Natural killer cell (primary cell): ENCODE results near the gene PCBD1. TPM values are rescaled to one million over a fixed set of nuclear protein-coding genes. Genes with fewer than 3 reads are reported as not detected.

Experiments
- ATAC-seq, 3 donors: fragments of 150-1000 bp in 2 of 3; fragments of 200-7000 bp in 1 of 3; cut with Tn5 transposase; 1 replicate in 1 of 3; 2 replicates in 2 of 3; pipeline ENCODE4 v1.10.0; 2021; ENCODE audit warnings: mild to moderate bottlenecking in 2 of 3, moderate library complexity in 2 of 3
- DNase-seq, 2 donors: peaks; one replicate each; pipeline versions ENCODE4 v3.0.0 to v3.0.0-alpha.2; 2013 to 2021; ENCODE audit warnings: mixed read lengths in 1 of 2
- H3K27ac ChIP-seq: one replicate; pipeline ENCODE4 v1.5.1; 2013; ENCODE audit warnings: mild to moderate bottlenecking, low read length
- H3K27me3 ChIP-seq: one replicate; pipeline ENCODE4 v1.6.1; 2013; ENCODE audit warnings: low read length; ENCODE audit not compliant: control insufficient read depth, insufficient read depth
- H3K36me3 ChIP-seq: one replicate; pipeline ENCODE4 v1.6.1; 2013; ENCODE audit warnings: low read length; ENCODE audit not compliant: control insufficient read depth, insufficient read depth
- H3K4me1 ChIP-seq: one replicate; pipeline ENCODE4 v1.6.1; 2013; ENCODE audit warnings: low read length; ENCODE audit not compliant: control insufficient read depth, insufficient read depth
- H3K4me3 ChIP-seq: one replicate; pipeline ENCODE4 v1.5.1; 2013; ENCODE audit warnings: low read length
- H3K9me3 ChIP-seq: one replicate; pipeline ENCODE4 v1.6.1; 2013; ENCODE audit warnings: low read length; ENCODE audit not compliant: control insufficient read depth, insufficient read depth
- H3K27ac Mint-ChIP-seq, 2 donors: one replicate each; pipeline ENCODE4 v1.8.0; 2022; ENCODE audit warnings: mild to moderate bottlenecking in 2 of 2, mixed read lengths in 2 of 2, moderate library complexity in 1 of 2
- H3K27me3 Mint-ChIP-seq, 2 donors: one replicate each; pipeline ENCODE4 v1.8.0; 2022; ENCODE audit warnings: low read depth in 2 of 2, mixed read lengths in 2 of 2
- H3K36me3 Mint-ChIP-seq: one replicate; pipeline ENCODE4 v1.8.0; 2022; ENCODE audit warnings: mixed read lengths
- H3K4me1 Mint-ChIP-seq, 2 donors: one replicate each; pipeline ENCODE4 v1.8.0; 2022; ENCODE audit warnings: mixed read lengths in 2 of 2
- H3K4me3 Mint-ChIP-seq: one replicate; pipeline ENCODE4 v1.8.0; 2022; ENCODE audit warnings: mild to moderate bottlenecking, moderate library complexity, mixed read lengths
- H3K9me3 Mint-ChIP-seq, 2 donors: one replicate each; pipeline ENCODE4 v1.8.0; 2022; ENCODE audit warnings: mixed read lengths in 2 of 2
- WGBS: methylation state at CpG from one replicate; pipeline ENCODE4 v1.1.7; 2013; ENCODE audit warnings: missing lambda C conversion rate; ENCODE audit not compliant: insufficient coverage; 5-methylcytosine and 5-hydroxymethylcytosine counted together
- intact Hi-C: fragments of 100-400 bp; cut with micrococcal nuclease; formaldehyde crosslinking; loops from one replicate; pipeline ENCODE4 v1.14.2; 2022
- total RNA-seq, 4 donors: library from RNA; stranded (reverse); fragments of 120-200 nt in 1 of 4; gene quantifications; one replicate each; pipeline versions ENCODE4 v1.2.3 to v1.2.4, GENCODE V29; 2013 to 2022
- TF ChIP-seq, protein P1 (sequence below): fragments of 200-600 bp; IDR thresholded peaks from one replicate; pipeline ENCODE4 v1.8.0; 2022; ENCODE audit warnings: antibody characterized with exemption

PCBD1 gene
- total RNA-seq, 3 donors from 2014 or later (not counting 1 experiment from before 2014, with no cell fraction given): 7.2 to 15.3 (median 10.4) TPM

DNA sequence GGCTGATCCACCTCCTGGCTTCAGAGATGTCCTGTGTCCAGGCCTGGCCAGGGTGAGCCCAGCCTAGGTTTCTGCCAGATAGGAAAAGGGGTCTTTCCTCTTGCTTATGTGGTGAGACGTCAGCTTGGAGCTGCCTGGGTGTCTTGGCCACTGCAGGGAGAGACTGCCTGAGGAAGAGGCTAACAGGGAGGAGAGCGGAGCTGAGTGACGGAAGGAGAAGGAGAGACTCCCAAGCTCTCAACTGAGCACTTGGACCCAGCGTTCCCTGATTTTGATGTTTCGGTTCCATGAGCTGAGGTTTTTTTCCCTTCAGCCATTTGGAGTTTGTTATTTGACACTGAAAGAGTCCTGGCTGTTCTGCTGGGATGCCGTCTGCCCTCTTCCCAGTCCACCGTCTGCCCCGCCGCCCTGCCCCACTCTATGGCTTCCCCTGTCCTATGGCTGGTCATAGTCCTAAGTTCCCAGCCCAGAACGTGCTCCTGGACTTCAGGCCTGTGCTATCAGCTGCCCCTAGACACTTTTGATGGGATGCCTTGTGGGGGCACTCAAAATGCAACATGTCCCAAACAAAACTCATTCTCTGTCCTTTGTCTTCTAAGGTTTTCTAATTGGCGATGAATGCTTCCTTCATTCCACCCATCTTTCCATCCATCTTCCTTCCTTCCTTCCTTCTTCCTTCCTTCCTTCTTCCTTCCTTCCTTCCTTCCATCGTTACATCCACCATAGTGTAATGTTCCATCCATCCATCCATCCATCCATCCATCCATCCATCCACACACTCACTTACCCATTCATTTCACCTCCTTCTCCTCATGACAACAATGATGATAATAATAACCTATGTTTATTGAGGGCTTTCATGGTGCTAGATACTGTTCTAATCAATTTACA lies 20.3 kb upstream of the PCBD1 start:
- Mint-ChIP-seq H3K4me1 (peaks cover 0 to 4% of the 10 kb centered on the region in 2 donors), H3K4me3 (no peak overlapping the region), H3K9me3 (no peaks in the 10 kb centered on the region), H3K27ac (no peak overlapping the region), H3K36me3 (no peaks in the 10 kb centered on the region), H3K27me3 (peaks cover 0 to 14% of the 10 kb centered on the region in 2 donors)
- WGBS: 87% methylated on average over 12 of the region's 12 CpGs
- Histone ChIP-seq H3K4me1 (no peaks in the 10 kb centered on the region), H3K27ac (no peak overlapping the region), H3K9me3 (no peaks in the 10 kb centered on the region), H3K4me3 (no peak overlapping the region), H3K36me3 (no peaks in the 10 kb centered on the region), H3K27me3 (no peaks in the 10 kb centered on the region)
- DNase-seq (no peak), ATAC-seq (no peak)
- TF ChIP-seq, protein P1, sequence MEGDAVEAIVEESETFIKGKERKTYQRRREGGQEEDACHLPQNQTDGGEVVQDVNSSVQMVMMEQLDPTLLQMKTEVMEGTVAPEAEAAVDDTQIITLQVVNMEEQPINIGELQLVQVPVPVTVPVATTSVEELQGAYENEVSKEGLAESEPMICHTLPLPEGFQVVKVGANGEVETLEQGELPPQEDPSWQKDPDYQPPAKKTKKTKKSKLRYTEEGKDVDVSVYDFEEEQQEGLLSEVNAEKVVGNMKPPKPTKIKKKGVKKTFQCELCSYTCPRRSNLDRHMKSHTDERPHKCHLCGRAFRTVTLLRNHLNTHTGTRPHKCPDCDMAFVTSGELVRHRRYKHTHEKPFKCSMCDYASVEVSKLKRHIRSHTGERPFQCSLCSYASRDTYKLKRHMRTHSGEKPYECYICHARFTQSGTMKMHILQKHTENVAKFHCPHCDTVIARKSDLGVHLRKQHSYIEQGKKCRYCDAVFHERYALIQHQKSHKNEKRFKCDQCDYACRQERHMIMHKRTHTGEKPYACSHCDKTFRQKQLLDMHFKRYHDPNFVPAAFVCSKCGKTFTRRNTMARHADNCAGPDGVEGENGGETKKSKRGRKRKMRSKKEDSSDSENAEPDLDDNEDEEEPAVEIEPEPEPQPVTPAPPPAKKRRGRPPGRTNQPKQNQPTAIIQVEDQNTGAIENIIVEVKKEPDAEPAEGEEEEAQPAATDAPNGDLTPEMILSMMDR: no peak
- intact Hi-C loops: no loop called here

DNA sequence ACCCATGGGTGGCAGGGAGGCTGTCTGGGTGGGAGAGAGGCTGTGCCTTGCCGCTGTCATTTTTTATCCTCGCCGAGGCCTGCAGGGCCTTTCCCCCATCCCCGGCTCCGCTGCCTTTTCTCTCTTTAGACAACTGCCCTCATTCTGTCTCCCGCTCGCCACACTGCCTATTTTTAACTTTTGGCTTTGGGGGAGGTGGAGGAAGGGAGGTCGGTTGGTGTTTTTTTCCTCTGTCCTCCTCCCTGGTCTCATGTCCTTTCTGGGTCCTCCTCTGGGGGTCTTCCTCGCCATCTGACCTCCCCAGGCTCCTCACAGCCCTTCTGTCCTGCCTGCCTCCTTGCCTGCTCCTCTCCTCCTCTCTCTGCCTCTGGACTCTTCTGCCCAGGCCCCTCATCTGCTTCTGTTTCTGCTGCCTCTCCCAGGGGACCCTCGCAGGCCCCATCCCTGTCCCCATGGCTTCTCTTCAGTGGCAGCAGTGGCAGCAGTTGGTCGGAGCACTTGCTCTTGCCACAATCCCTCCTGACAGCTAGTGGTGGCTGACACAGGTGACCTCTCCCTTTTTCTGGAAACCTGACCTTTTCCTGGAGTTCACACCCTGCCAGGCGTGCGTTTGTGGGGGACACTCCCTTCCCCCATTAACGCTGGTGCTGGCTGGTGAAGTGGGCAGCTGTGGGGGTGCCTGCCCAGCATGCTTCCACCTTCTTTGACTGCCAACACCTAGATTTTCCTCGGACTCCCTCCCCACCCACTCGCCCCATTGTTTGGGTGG lies 19.5 kb upstream of the PCBD1 start:
- Histone ChIP-seq H3K36me3 (no peaks in the 10 kb centered on the region), H3K4me1 (no peaks in the 10 kb centered on the region), H3K27ac (no peak overlapping the region), H3K27me3 (no peaks in the 10 kb centered on the region), H3K9me3 (no peaks in the 10 kb centered on the region), H3K4me3 (no peak overlapping the region)
- TF ChIP-seq, protein P1: no peak
- Mint-ChIP-seq H3K4me3 (no peak overlapping the region), H3K4me1 (peaks cover 0 to 4% of the 10 kb centered on the region in 2 donors), H3K36me3 (no peaks in the 10 kb centered on the region), H3K9me3 (no peaks in the 10 kb centered on the region), H3K27me3 (peaks cover 0 to 11% of the 10 kb centered on the region in 2 donors), H3K27ac (no peak overlapping the region)
- no peak for ATAC-seq
- 75% methylated on average over 13 of the region's 16 CpGs for WGBS
- intact Hi-C loops: no loop called here
- no peak for DNase-seq

DNA sequence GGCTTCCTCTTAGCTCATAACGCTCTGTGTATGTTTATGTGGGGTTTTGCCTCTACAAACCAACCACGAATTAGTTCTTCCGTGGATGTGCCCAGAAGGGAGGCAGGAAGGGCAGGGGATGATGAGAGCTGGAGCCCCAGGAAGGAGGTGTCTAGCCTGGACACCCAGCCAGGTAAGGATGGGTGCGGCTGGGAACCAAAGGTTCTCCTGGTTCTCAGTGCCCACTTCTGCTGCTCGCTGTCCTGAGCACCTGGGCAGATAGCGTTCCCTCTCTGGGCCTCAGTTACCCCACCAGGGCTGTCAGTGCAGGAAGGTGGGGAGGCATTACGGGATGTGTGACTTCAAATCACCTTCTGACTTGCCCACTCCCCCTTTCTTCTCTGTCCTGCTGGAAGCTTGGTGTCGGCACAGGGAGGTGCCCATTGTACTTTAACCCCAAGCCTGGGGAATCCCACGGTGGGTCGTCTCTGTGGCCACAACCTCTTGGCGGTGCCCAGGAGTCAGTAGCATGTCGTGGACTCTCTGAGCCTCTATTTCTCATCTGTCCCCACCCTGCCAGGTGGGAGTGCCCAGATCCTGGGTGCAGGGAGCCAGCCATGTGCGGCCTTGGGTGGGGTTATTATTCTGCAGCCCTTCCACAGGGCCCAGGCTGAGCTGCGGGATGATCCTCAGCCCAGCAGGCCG lies 18.7 kb upstream of the PCBD1 start:
- H3K27ac ChIP-seq: no peak overlapping the region
- peaks cover 0 to 11% of the 10 kb centered on the region in 2 donors for H3K27me3 Mint-ChIP-seq
- no peaks in the 10 kb centered on the region for H3K36me3 Mint-ChIP-seq
- no peaks in the 10 kb centered on the region for H3K27me3 ChIP-seq
- TF ChIP-seq, protein P1: no peak
- H3K9me3 ChIP-seq: no peaks in the 10 kb centered on the region
- H3K4me3 Mint-ChIP-seq: no peak overlapping the region
- ATAC-seq (no peak), DNase-seq (no peak)
- H3K4me1 ChIP-seq: no peaks in the 10 kb centered on the region
- intact Hi-C loops: no loop called here
- WGBS: 79% methylated on average over 15 of the region's 15 CpGs
- no peak overlapping the region for H3K4me3 ChIP-seq
- no peaks in the 10 kb centered on the region for H3K9me3 Mint-ChIP-seq
- no peak overlapping the region for H3K27ac Mint-ChIP-seq
- H3K36me3 ChIP-seq: no peaks in the 10 kb centered on the region
- peaks cover 0 to 4% of the 10 kb centered on the region in 2 donors for H3K4me1 Mint-ChIP-seq
